GM15510 (cell line): ENCODE results near the gene PSMA6.

Experiments
- POLR2A ChIP-seq: IDR thresholded peaks from 3 replicates; pipeline ENCODE4 v1.6.1; 2011; ENCODE audit warnings: borderline replicate concordance; ENCODE audit not compliant: insufficient read length; ENCODE audit errors: extremely low read depth

The PSMA6 gene

DNA sequence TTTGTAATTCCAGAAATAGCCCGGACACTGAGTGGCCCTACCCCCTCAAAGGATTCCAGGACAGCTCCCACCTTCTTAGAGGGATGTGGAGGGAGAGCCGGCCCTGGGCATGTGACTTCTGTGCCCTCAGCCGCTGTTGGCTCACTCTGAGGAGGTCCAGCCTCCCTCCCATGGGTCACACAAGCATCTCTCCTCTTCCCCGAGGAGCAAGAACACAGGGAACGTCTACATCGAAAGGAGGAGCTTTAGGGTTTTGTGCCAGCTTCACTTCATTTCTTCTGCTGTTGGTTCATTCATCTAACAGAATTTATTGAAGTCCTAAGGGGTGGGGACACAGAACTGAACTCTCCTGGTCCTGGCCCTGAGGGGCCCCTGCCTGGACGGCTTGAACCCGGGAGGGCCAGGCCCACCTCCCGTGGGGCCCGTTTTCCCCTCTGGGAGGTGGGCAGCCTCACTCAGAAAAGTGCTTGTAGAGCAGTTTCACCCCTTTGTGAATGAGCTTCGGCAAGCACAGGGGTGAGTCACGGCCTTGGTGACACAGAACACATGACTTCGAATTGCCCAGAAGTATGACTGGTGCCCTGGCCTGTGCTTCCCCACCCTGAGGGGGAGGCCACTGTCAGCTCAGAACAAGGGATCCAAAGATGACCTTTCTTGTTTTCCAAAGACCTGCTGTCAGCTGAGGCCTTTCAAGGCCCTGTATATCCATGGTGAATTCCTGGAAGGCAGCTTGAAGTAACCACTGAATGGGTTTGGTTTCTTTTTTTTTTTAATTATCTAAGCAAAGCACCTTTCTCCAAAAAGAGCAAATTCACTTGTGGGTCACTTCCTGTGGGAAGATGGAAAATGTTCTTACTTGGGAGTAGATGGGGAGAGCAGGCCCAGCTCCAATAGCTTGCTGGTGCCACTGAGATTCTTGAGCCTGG lies 73.2 kb downstream of the PSMA6 start:
- no peak for TF ChIP-seq POLR2A

DNA sequence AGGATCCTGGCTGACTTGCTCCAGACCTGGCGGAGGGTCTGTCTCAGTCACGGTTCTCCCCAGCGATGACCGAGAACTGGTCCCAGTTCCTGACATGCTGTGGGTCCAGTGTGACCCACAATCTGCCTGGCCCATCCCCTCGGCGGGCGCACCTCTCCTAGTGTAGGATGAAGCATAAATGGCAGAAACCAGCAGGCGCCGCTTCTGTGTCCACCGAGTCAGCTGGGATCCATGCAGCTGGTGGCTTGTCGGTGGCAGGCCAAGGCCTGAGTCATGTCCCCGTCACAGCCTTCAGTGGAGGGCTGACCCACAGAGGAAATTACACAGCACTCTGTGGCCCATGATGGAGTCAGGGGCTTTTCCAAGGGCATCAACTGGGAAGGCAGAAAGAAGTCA lies 73.9 kb downstream of the PSMA6 start:
- TF ChIP-seq POLR2A, result no peak

- no peak for TF ChIP-seq POLR2A
Measured at GRCh38 chr14:35366521-35366976, 74.4 kb downstream of the PSMA6 start.

DNA sequence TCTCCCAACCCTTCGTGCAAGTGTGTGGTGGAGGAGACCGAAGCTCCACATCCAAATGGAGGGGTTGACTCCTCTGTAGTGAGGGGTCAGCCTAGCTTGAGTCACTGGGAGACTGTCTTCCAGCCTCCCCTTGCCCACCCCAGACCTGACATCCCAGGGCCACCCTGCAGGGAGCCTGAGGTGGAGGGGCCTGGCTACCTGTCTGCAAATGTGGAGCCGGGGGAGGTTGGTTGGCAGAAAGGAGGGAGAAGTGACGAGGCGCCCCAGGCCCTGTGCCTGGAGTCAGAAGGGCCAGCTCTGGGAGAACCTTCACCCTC lies 74.8 kb downstream of the PSMA6 start:
- TF ChIP-seq POLR2A, result no peak
